Epithelial cell of esophagus (primary cell): Measurements from ENCODE around the gene CPLANE2.
A peak's percentile ranks its signal among the peaks of the same experiment; 100 is the strongest.
"Not testable (repeated sequence)": the region's sequence is repeated elsewhere in the genome, so short reads cannot be mapped to it uniquely, and the experiment has no call there.

ENCODE experiments used
- DNase-seq: peaks from one replicate; pipeline ENCODE4 v3.0.0; 2010; ENCODE audit warnings: low read depth
- H3K4me3 ChIP-seq: 2 replicates; pipeline ENCODE4 v1.5.1; 2011; ENCODE audit warnings: mild to moderate bottlenecking, low read length, control low read depth
- CTCF ChIP-seq: IDR thresholded peaks from 2 replicates; pipeline ENCODE4 v1.5.1; 2011; ENCODE audit warnings: low read depth, mild to moderate bottlenecking, low read length, control low read depth, inconsistent platforms; ENCODE audit not compliant: insufficient read depth; ENCODE audit errors: missing control alignments

CPLANE2 gene

GRCh38 chr1:16249596-16250241 lies 12.7 kb upstream of the CPLANE2 start:
- DNase-seq, result no peak
- H3K4me3 ChIP-seq, result no peak overlapping the region
- no peak for TF ChIP-seq CTCF

- peak; percentile 79 for DNase-seq
- no peak overlapping the region for H3K4me3 ChIP-seq
- TF ChIP-seq CTCF, result no peak
Measured at GRCh38 chr1:16248603-16249516, 11.9 kb upstream of the CPLANE2 start.

DNA sequence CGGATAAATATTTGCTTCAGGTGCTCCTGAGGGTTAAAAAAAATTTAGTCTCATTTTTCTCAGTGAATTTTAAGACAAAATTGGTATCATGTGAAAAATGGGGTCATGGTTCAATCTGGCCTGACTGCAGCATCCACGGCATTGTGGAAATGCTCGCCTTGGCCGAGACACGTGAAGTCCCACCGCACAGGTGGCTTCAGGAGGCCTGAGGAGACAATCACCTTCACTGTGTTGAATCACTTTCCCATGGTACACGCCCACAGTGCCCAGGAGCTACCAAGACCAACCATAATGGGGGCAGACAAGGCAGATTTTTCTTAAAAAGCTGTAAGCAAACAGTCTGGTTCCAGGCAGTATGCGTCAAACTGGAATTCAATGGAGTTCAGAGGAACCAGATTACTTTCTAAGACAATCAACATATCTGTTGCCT lies 11.0 kb upstream of the CPLANE2 start:
- DNase-seq, result peak; percentile 42
- no peak for TF ChIP-seq CTCF
- H3K4me3 ChIP-seq, result no peak overlapping the region

- no peak for TF ChIP-seq CTCF
- no peak overlapping the region for H3K4me3 ChIP-seq
- DNase-seq, result no peak
Measured at GRCh38 chr1:16247441-16247840, 10.5 kb upstream of the CPLANE2 start.

GRCh38 chr1:16246961-16247360 lies 10.0 kb upstream of the CPLANE2 start:
- no peak overlapping the region for H3K4me3 ChIP-seq
- TF ChIP-seq CTCF, result no peak

GRCh38 chr1:16246239-16246638 lies 9.3 kb upstream of the CPLANE2 start:
- not testable (repeated sequence) for H3K4me3 ChIP-seq, DNase-seq

More at GRCh38 chr1:16246961-16247360, 10.0 kb upstream of the CPLANE2 start:
- DNase-seq, result no peak

GRCh38 chr1:16245476-16246196 lies 8.7 kb upstream of the CPLANE2 start:
- TF ChIP-seq CTCF, result no peak
- H3K4me3 ChIP-seq, result no peak overlapping the region
- no peak for DNase-seq
